Liver (tissue), 9 donors: ENCODE data around the gene TLL2. TPM values are rescaled to one million over a fixed set of nuclear protein-coding genes. Genes with fewer than 3 reads are reported as not detected.

ENCODE experiments used
- DNase-seq: peaks from one replicate; pipeline ENCODE4 v3.0.0-alpha.2; 2017; ENCODE audit warnings: low spot score
- H3K27ac ChIP-seq, 2 donors: one replicate each; pipeline ENCODE4 v1.7.0; 2013; ENCODE audit warnings: inconsistent platforms in 2 of 2, low read length in 2 of 2, control low read depth in 1 of 2, low read depth in 1 of 2, mild to moderate bottlenecking in 1 of 2
- H3K27me3 ChIP-seq, 4 donors: one replicate each; pipeline versions ENCODE4 v1.6.1 to v1.7.0; 2013; ENCODE audit warnings: low read length in 3 of 4, inconsistent platforms in 1 of 4, mild to moderate bottlenecking in 1 of 4, moderate library complexity in 1 of 4; ENCODE audit not compliant: control insufficient read depth in 4 of 4, insufficient read depth in 4 of 4
- H3K36me3 ChIP-seq, 4 donors: one replicate each; pipeline versions ENCODE4 v1.6.1 to v1.7.0; 2013; ENCODE audit warnings: low read length in 3 of 4, mild to moderate bottlenecking in 3 of 4, low read depth in 1 of 4, moderate library complexity in 1 of 4; ENCODE audit not compliant: control insufficient read depth in 4 of 4, insufficient read depth in 3 of 4
- H3K4me1 ChIP-seq, 4 donors: one replicate each; pipeline versions ENCODE4 v1.6.1 to v1.7.0; 2013; ENCODE audit warnings: low read length in 3 of 4, mild to moderate bottlenecking in 3 of 4, moderate library complexity in 1 of 4; ENCODE audit not compliant: control insufficient read depth in 4 of 4, insufficient read depth in 4 of 4
- H3K4me3 ChIP-seq, 3 donors: one replicate each; pipeline versions ENCODE4 v1.6.1 to v1.7.0; 2013; ENCODE audit warnings: low read length in 3 of 3, control low read depth in 1 of 3, low read depth in 1 of 3, mild to moderate bottlenecking in 1 of 3
- H3K9ac ChIP-seq, 2 donors: one replicate each; pipeline ENCODE4 v1.7.0; 2013; ENCODE audit warnings: low read length in 2 of 2, mild to moderate bottlenecking in 2 of 2, moderate library complexity in 2 of 2, control low read depth in 1 of 2, low read depth in 1 of 2
- H3K9me3 ChIP-seq, 4 donors: one replicate each; pipeline versions ENCODE4 v1.6.1 to v1.7.0; 2013; ENCODE audit warnings: low read length in 3 of 4; ENCODE audit not compliant: control insufficient read depth in 4 of 4
- ATF3 ChIP-seq: IDR thresholded peaks from 2 replicates; pipeline ENCODE4 v1.6.1; 2016; ENCODE audit warnings: antibody characterized with exemption
- CTCF ChIP-seq: fragments of 150-350 bp; IDR thresholded peaks from 2 replicates; pipeline ENCODE4 v1.5.1; 2017; ENCODE audit warnings: improper control_type of control experiment, low read depth, low read length; ENCODE audit not compliant: missing input control
- EGR1 ChIP-seq, 2 donors: IDR thresholded peaks; 2 replicates each; pipeline ENCODE4 v1.6.1; 2016 to 2018; ENCODE audit warnings: antibody characterized with exemption in 2 of 2, low read depth in 2 of 2
- FOXA1 ChIP-seq: IDR thresholded peaks from 2 replicates; pipeline ENCODE4 v1.6.1; 2016; ENCODE audit warnings: antibody characterized with exemption
- FOXA2 ChIP-seq: IDR thresholded peaks from 2 replicates; pipeline ENCODE4 v1.6.1; 2016; ENCODE audit warnings: antibody characterized with exemption
- HNF4A ChIP-seq, 2 donors: conservative IDR thresholded peaks; 2 replicates each; pipeline ENCODE4 v1.6.1; 2016; ENCODE audit warnings: antibody characterized with exemption in 2 of 2, mild to moderate bottlenecking in 2 of 2
- HNF4G ChIP-seq: IDR thresholded peaks from 2 replicates; pipeline ENCODE4 v1.6.1; 2016; ENCODE audit warnings: antibody characterized with exemption
- JUND ChIP-seq, 2 donors: IDR thresholded peaks; 2 replicates each; pipeline ENCODE4 v1.6.1; 2016; ENCODE audit warnings: antibody characterized with exemption in 2 of 2
- NR2F2 ChIP-seq: IDR thresholded peaks from 2 replicates; pipeline ENCODE4 v1.6.1; 2016; ENCODE audit warnings: antibody characterized with exemption
- RAD21 ChIP-seq, 2 donors: IDR thresholded peaks; 2 replicates each; pipeline ENCODE4 v1.6.1; 2016; ENCODE audit warnings: antibody characterized with exemption in 2 of 2, mild to moderate bottlenecking in 2 of 2
- RXRA ChIP-seq, 2 donors: IDR thresholded peaks; 2 replicates each; pipeline ENCODE4 v1.6.1; 2017 to 2018; ENCODE audit warnings: antibody characterized with exemption in 2 of 2, mild to moderate bottlenecking in 1 of 2
- SP1 ChIP-seq: IDR thresholded peaks from 2 replicates; pipeline ENCODE4 v1.6.1; 2018; ENCODE audit warnings: antibody characterized with exemption, mild to moderate bottlenecking
- TAF1 ChIP-seq: conservative IDR thresholded peaks from 2 replicates; pipeline ENCODE4 v1.6.1; 2016; ENCODE audit warnings: antibody characterized with exemption, mild to moderate bottlenecking
- YY1 ChIP-seq: IDR thresholded peaks from 2 replicates; pipeline ENCODE4 v1.6.1; 2016; ENCODE audit warnings: antibody characterized with exemption, mild to moderate bottlenecking
- WGBS: extraction: QIAGEN DNeasy Blood & Tissue Kit; methylation state at CpG from one replicate; pipeline ENCODE4 v1.1.7; 2013; 5-methylcytosine and 5-hydroxymethylcytosine counted together
- polyA plus RNA-seq, 2 donors: library from polyadenylated mRNA; stranded (reverse) in 1 of 2; unstranded in 1 of 2; fragments of 200-250 nt in 1 of 2; fragments of >200 nt in 1 of 2; fragmentation: Nextera tagmentation in 1 of 2; extraction: Ambion mirVana in 1 of 2; gene quantifications; one replicate each; pipeline versions ENCODE4 v1.2.1 to v1.2.3, GENCODE V29; 2013 to 2015
- total RNA-seq, 2 donors: library from RNA; depleted of rRNA; stranded (reverse); fragments of >200 nt; gene quantifications; one replicate each; pipeline ENCODE4 v1.2.3, GENCODE V29; 2014
- TF ChIP-seq, protein P1 (sequence below): IDR thresholded peaks from 2 replicates; pipeline ENCODE4 v1.6.1; 2016; ENCODE audit warnings: antibody characterized with exemption
- TF ChIP-seq, protein P2 (sequence below): IDR thresholded peaks from 2 replicates; pipeline ENCODE4 v1.6.1; 2016; ENCODE audit warnings: antibody characterized with exemption, mild to moderate bottlenecking
- TF ChIP-seq, protein P3 (sequence below): IDR thresholded peaks from 2 replicates; pipeline ENCODE4 v1.6.1; 2016; ENCODE audit warnings: antibody characterized with exemption
- donor health status: healthy.
- donor health status: healthy.
- donor health status: healthy.
- donor health status: healthy.
- donor health status: healthy.

TLL2 gene
- total and polyA plus RNA-seq, 4 donors: 0.06 to 0.19 (median 0.08) TPM; not detected in 1

- Histone ChIP-seq H3K4me1 (no peaks in the 10 kb centered on the region), H3K9ac (no peak overlapping the region), H3K4me3 (no peak overlapping the region), H3K27ac (no peak overlapping the region), H3K36me3 (no peaks in the 10 kb centered on the region), H3K9me3 (no peaks in the 10 kb centered on the region), H3K27me3 (no peaks in the 10 kb centered on the region)
- TF ChIP-seq HNF4A (conservative IDR thresholded peaks at IDR 0.05): no peak
- TF ChIP-seq SP1: no peak
- TF ChIP-seq RXRA (IDR thresholded peaks at IDR 0.05): no peak
- TF ChIP-seq FOXA1: no peak
- 73% methylated on average over 3 of the region's 3 CpGs for WGBS
- no peak for DNase-seq
Observed at GRCh38 chr10:96360766-96361165, 153.0 kb downstream of the TLL2 start.

DNA sequence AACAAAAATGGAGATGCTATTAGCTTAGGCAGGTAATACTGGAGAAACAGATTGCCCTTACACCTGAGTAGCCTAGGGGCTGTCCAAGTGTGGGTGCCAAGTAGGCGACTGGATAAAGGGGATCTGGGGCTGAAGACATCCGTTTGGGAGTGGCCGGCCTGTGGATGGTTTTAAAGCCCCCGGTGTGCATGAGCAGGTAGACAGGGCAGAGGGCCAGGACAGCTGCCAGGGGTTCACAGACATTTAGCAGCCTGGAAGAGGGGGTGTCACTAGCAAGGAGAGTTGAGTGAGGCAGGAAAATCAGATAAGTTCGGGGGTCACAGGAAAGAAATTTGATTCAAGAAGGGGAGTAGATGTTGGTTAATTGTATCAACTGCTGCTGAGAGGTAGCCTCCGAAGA, 153.4 kb downstream of the TLL2 start:
- H3K36me3 ChIP-seq: no peaks in the 10 kb centered on the region
- no peaks in the 10 kb centered on the region for H3K4me1 ChIP-seq
- no peak overlapping the region for H3K4me3 ChIP-seq
- 95% methylated on average over 6 of the region's 6 CpGs for WGBS
- H3K27ac ChIP-seq: no peak overlapping the region
- H3K27me3 ChIP-seq: no peaks in the 10 kb centered on the region
- H3K9ac ChIP-seq: no peak overlapping the region
- no peak for DNase-seq
- H3K9me3 ChIP-seq: no peaks in the 10 kb centered on the region
- no peak for TF ChIP-seq CTCF
- no peak for TF ChIP-seq SP1
- TF ChIP-seq TAF1: no peak
- TF ChIP-seq EGR1 (IDR thresholded peaks at IDR 0.05; ENCODE audit: low read depth in 2 of 2): no peak
- TF ChIP-seq, protein P1, sequence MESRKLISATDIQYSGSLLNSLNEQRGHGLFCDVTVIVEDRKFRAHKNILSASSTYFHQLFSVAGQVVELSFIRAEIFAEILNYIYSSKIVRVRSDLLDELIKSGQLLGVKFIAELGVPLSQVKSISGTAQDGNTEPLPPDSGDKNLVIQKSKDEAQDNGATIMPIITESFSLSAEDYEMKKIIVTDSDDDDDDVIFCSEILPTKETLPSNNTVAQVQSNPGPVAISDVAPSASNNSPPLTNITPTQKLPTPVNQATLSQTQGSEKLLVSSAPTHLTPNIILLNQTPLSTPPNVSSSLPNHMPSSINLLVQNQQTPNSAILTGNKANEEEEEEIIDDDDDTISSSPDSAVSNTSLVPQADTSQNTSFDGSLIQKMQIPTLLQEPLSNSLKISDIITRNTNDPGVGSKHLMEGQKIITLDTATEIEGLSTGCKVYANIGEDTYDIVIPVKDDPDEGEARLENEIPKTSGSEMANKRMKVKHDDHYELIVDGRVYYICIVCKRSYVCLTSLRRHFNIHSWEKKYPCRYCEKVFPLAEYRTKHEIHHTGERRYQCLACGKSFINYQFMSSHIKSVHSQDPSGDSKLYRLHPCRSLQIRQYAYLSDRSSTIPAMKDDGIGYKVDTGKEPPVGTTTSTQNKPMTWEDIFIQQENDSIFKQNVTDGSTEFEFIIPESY: no peak
- no peak for TF ChIP-seq ATF3
- no peak for TF ChIP-seq RAD21 (IDR thresholded peaks at IDR 0.05)
- TF ChIP-seq RXRA (IDR thresholded peaks at IDR 0.05): no peak
- TF ChIP-seq HNF4G: no peak
- TF ChIP-seq, protein P2, sequence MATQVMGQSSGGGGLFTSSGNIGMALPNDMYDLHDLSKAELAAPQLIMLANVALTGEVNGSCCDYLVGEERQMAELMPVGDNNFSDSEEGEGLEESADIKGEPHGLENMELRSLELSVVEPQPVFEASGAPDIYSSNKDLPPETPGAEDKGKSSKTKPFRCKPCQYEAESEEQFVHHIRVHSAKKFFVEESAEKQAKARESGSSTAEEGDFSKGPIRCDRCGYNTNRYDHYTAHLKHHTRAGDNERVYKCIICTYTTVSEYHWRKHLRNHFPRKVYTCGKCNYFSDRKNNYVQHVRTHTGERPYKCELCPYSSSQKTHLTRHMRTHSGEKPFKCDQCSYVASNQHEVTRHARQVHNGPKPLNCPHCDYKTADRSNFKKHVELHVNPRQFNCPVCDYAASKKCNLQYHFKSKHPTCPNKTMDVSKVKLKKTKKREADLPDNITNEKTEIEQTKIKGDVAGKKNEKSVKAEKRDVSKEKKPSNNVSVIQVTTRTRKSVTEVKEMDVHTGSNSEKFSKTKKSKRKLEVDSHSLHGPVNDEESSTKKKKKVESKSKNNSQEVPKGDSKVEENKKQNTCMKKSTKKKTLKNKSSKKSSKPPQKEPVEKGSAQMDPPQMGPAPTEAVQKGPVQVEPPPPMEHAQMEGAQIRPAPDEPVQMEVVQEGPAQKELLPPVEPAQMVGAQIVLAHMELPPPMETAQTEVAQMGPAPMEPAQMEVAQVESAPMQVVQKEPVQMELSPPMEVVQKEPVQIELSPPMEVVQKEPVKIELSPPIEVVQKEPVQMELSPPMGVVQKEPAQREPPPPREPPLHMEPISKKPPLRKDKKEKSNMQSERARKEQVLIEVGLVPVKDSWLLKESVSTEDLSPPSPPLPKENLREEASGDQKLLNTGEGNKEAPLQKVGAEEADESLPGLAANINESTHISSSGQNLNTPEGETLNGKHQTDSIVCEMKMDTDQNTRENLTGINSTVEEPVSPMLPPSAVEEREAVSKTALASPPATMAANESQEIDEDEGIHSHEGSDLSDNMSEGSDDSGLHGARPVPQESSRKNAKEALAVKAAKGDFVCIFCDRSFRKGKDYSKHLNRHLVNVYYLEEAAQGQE: no peak
- no peak for TF ChIP-seq JUND (IDR thresholded peaks at IDR 0.05)
- TF ChIP-seq, protein P3, sequence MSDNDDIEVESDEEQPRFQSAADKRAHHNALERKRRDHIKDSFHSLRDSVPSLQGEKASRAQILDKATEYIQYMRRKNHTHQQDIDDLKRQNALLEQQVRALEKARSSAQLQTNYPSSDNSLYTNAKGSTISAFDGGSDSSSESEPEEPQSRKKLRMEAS: no peak
- TF ChIP-seq HNF4A (conservative IDR thresholded peaks at IDR 0.05): no peak
- no peak for TF ChIP-seq NR2F2
- TF ChIP-seq FOXA2: no peak
- no peak for TF ChIP-seq FOXA1
- no peak for TF ChIP-seq YY1
